Stimulated activated CD8-positive, alpha-beta memory T cell treated with anti-CD3 and anti-CD28 coated beads, Interleukin-15, amount 100 ng/mL, for 1 hour (primary cell): Measurements from ENCODE around the gene PARD3B.

Source experiments
- DNase-seq: peaks from one replicate; pipeline ENCODE4 v3.0.0-alpha.2; 2020; ENCODE audit warnings: low read depth

PARD3B gene

GRCh38 chr2:205280596-205281236 is 735.4 kb downstream of the PARD3B start:
- no peak for DNase-seq

GRCh38 chr2:205283736-205284270 is 738.5 kb downstream of the PARD3B start:
- no peak for DNase-seq

GRCh38 chr2:205284334-205284733 is 739.1 kb downstream of the PARD3B start:
- DNase-seq: no peak

GRCh38 chr2:205287316-205287715 is 742.0 kb downstream of the PARD3B start:
- no peak for DNase-seq

- no peak for DNase-seq
Measured at GRCh38 chr2:205288686-205289085, 743.4 kb downstream of the PARD3B start.

- DNase-seq: no peak
Measured at GRCh38 chr2:205290299-205290698, 745.0 kb downstream of the PARD3B start.

- no peak for DNase-seq
Measured at GRCh38 chr2:205292665-205293295, 747.5 kb downstream of the PARD3B start.

GRCh38 chr2:205293559-205293958 is 748.3 kb downstream of the PARD3B start:
- DNase-seq: no peak

GRCh38 chr2:205296959-205297358 is 751.7 kb downstream of the PARD3B start:
- DNase-seq: no peak

- no peak for DNase-seq
Measured at GRCh38 chr2:205297368-205297767, 752.1 kb downstream of the PARD3B start.

- DNase-seq: no peak
Measured at GRCh38 chr2:205297846-205298245, 752.6 kb downstream of the PARD3B start.

- DNase-seq: no peak
Measured at GRCh38 chr2:205311201-205311600, 765.9 kb downstream of the PARD3B start.

GRCh38 chr2:205321231-205321630 is 776.0 kb downstream of the PARD3B start:
- no peak for DNase-seq

GRCh38 chr2:205323929-205324328 is 778.7 kb downstream of the PARD3B start:
- no peak for DNase-seq

- DNase-seq: no peak
Measured at GRCh38 chr2:205324355-205324754, 779.1 kb downstream of the PARD3B start.

- DNase-seq: no peak
Measured at GRCh38 chr2:205333351-205333750, 788.1 kb downstream of the PARD3B start.

- no peak for DNase-seq
Measured at GRCh38 chr2:205337274-205337673, 792.0 kb downstream of the PARD3B start.

GRCh38 chr2:205338156-205338555 is 792.9 kb downstream of the PARD3B start:
- no peak for DNase-seq

- no peak for DNase-seq
Measured at GRCh38 chr2:205343103-205343502, 797.8 kb downstream of the PARD3B start.

GRCh38 chr2:205346649-205347048 is 801.4 kb downstream of the PARD3B start:
- DNase-seq: no peak

GRCh38 chr2:205347899-205348298 is 802.6 kb downstream of the PARD3B start:
- DNase-seq: no peak

GRCh38 chr2:205352094-205352493 is 806.8 kb downstream of the PARD3B start:
- no peak for DNase-seq

GRCh38 chr2:205352593-205352992 is 807.3 kb downstream of the PARD3B start:
- no peak for DNase-seq

- no peak for DNase-seq
Measured at GRCh38 chr2:205357732-205358131, 812.5 kb downstream of the PARD3B start.
